NCI-H82 treated with DMSO at 0.1 percent for 48 hours (cell line): ENCODE data around the gene PPP2R3A.

Experiments
- DNase-seq: peaks from one replicate; lab custom pipeline; 2025; ENCODE audit not compliant: unreplicated experiment; lab: John Stamatoyannopoulos, UW

Gene PPP2R3A

DNA sequence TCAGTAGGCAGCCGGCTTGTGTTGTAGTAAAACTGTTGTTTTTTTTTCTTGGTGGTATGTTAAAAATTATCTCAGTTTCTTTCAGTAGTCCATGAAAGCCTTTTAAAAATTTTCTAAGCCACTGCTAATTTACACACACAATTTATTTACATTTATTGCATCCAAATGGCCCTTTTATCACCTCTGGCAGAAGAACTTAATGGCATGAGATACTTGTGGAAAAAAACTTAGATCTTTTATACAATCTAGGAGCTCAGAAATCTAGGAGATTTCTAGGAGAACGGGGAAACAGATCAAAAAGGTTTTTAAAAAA, 1.4 kb downstream of the PPP2R3A start:
- no peak for DNase-seq

DNA sequence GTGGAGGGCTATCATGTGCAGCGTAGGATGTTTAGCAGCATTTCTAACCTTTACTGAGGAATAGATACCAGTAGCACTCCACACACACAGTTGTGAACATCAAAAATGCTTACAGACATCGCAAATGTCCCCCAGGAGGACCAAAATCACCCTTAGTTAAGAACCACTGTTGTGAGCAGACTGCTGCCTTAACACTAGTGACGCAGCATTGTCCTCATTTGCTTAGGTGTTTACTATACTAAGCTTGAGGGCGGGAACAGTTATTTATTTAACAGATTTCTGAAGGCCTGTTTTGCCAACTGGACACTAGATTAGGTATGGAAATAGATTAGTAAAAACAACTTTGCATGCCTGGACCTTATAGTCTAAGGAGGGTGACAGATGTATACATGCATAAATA, 2.3 kb downstream of the PPP2R3A start:
- no peak for DNase-seq

DNA sequence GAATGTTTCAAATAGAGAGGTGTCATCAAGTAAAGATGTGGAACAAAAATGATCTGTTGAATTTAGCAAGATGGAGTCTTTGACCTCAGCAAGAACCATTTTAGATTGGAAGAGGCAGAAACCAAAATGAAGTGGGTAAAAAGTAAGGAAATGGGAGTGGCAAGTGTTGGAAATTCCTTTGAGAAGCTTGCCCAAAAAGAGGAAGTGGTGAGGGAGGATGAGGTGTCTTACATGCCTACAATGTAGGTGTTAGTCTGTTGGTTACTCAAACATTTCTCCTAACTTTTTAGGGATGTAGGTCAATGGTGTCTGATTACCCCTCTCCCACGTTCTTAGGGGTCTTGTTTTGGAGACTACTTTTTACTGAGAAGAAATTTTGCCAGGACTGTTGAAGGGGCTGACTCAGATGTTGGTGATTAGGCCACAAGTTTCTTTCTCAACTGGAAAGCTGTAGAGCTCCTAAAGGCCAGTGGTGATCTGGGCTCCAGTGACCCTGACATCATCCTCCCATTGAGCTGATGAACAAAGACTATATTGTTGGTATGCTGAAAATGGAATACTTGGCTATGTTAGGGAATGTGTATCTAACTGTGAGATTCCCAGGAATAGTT, 5.1 kb downstream of the PPP2R3A start:
- DNase-seq = no peak

DNA sequence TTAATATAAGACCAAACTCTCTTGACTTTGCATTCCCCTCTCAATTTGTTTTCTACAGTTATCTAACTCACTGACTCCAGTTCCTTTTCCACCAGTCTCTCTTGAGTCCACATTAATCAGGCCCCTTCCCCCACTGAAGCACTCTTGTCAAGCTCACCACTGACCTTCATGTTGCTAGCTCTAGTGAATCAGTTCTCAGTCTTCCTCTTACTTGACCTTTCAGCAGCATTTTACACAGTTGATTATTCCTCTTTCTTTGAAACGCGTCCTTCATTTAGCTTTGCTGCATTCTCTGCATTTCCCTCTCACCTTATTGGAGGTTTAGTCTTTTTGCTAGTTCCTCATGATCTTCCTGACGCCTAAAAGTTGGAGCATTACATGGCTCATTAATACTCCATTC, 8.3 kb downstream of the PPP2R3A start:
- DNase-seq = no peak

DNA sequence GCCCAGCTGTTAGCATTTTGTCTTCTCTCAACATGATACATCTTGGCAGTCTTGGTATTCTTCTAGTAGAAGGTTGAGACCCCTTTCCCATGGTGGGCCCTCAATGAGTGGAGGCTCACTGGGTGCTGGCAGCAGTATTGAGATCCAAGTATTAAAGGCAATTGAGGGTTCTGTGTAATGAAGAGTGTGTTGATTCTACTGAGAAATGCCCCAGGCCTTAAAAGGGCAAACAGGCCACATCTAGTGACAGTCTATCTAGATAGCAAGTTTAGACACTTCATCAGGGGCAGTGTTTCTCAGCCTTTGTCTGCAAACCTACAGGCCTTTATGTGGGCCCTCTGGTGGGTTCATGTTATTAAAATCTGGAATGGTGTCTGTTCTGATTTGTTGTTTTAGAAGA, 9.5 kb downstream of the PPP2R3A start:
- no peak for DNase-seq

DNA sequence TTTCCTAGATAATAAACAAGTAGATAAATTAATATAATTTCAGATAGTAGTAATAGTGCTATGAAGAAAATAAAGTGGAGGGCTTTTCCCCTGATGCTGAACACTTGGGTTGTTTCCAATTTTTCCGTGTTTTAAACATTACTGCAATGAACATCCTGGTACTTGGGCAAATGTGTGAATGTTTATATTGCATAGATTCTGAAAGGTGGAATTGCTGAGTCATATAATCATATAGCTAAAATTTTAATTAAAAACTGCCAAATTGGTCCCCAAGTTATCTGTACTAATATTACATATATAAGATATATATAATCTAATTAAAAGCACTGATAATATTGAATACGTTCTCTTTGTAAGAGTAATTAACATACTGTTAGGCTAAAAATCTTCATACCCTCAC, 10.0 kb downstream of the PPP2R3A start:
- no peak for DNase-seq

DNA sequence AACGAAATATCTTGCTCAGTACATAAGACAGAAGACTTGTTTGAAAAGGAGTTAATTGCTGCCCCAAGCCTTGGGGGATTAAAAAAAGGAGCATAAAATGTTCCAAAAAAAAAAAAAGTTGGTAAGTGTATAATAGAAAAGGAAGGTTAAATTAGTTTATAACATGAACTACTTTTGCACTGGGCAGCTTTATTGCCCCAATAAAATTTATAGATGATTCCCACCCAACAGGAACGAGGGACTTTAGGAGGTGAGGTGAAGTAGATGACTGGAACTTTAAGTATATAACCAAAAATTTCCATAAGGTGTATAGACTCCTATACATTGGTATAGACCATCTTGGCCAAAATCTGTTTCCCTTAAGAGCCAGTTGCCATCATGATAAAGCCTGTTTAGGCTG, 14.8 kb downstream of the PPP2R3A start:
- DNase-seq = no peak

DNA sequence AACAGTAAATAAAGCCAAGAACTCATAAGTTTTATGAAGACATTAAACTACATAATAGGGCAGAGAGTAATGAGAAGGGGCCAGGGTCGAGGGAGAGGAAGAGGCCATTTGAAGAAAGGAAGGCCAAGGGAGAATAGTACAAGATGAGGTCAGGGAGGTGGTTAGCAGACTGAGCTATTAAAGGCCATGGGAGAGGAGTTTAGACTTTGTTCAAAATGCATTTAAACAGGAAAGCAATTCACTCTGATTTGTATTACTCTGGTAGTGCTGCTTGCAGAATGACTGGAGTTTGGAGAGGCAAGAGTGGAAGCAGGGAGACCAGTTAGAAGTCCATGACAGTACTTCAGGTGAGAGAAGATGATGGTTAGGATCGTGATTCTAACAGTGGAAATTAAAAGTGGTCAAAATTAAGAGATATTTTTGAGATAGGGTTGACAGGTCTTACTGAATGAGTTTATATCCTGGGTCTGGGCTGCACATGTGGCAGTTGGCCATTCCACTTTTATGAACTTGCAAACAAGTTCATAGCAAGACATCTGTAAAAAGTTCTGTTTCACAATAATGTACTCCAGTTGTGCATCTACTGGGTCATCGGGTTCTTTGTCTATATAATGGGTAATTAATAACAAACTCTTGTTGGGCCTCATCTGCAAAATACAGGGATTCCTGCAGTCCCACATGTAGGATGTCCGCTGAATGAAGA, 16.3 kb downstream of the PPP2R3A start:
- no peak for DNase-seq

DNA sequence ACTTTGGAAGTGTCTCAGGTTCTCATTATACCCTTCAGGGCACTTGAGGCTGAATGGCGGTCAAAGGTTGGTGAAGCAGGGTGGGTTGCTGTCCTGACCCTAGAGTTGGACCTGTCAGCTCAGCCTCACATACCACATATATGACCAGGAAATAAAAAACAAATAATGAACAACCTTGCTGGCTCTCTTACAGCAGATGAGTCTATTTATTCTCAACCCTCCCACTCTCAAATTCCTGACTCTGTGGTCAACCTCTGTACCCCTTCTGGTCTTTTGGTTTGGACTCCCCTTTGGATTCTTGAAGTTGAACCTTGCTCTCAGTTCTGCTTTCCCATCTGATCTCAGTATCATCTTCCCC, 16.9 kb downstream of the PPP2R3A start:
- no peak for DNase-seq

DNA sequence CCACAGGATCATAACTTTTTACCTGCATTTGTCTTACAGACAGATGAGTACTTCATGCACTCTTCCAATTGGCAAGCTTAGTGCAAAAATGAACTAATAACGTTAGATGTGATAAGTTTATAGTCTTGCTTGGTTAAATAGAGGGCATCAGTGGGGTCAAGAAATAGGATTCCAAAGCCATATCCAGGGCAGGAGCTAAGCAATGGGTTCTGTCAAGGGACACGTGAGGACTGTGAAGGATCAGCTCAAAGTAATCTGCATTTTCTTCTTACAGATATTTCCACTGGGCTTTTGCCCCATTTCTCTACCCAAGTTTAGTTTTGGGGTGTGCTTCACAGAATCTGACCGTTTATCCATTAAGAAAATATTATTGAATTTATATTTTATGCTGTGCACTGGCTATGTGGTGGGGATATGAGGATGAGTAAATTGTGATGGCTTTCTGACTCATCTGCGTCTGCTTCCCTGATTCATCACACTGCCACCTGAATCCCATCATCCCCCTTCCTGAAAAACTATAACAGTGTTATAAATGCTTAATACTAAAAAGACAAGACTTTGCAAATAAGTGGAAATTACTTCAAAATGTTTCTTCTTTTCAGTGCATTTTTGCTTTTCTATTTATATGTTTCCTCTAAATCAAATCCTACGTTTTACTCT, 17.5 kb downstream of the PPP2R3A start:
- DNase-seq = no peak

DNA sequence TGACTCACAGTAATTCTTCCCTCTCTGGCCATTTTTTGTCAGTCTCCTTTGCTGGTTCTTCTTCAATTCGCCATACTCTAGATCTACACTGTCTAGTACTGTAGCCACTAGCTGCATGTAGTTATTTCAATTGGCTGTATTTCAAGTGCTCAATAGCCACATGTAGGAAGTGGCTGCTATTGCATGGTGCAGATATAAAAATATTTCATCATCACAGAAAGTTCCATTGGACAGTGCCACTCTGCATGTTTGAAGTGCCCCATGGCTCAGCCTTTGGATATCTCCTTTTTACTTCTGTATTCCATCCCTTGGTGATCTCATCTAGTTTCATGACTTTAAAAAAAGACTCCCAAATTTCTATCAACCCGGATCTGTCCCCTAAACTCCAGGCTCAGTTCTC, 22.1 kb downstream of the PPP2R3A start:
- DNase-seq = no peak

DNA sequence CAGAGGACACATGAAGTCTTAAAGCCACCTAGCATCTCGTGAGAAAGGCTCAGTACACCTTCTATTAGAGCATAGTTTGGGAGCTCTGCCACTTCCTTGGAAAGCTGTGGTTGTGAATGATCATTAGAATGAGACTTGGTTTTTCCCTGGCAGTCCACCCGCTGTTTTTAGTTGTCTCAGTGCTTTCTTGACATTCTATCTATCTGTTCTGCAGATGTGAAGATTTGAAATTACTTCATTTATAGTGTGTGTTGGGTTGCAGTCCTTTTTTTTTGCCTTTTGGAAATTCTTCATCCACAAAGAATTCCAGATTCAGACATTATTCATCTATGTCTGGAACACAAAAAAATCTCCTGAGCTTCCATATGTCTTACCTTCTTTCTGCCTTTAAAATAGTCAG, 23.7 kb downstream of the PPP2R3A start:
- DNase-seq = no peak

DNA sequence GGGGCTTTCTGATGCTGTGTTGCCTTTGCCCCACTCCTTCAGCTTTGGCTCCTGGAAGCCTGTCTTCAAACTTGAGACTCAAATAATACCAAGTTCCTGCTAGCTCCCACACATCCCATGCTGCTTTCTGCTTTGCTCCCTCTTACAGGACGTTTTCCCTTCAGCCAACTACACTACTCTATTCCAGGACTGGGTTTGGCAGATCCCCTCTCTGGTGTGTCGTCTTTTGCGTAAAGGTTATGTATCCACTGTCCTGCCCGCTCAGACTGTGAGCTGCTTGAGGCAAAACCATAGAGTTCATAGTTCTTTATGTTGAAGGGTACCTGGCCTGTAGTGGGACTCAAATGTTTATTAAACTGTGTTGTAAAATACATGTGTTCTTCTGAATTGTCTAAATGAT, 25.4 kb downstream of the PPP2R3A start:
- DNase-seq = no peak

DNA sequence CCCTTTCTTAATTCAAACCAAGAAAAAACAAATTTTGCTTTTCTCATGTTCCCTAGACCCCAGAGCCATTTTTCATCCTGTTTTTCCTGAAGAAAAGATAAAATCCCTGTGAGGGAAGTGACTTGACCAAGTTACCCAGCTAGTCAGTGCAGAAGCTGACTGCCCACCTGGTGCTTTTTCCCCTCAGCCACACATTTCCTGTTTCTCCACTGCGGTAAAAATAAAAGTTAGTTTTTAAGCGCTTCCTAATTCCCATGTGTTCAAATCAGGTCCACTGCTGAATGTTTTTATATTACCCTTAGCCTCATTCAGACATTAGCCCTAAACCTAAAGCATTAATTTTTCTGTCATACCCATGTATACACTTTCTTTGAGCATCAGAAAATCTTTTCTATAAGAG, 26.1 kb downstream of the PPP2R3A start:
- DNase-seq = no peak

DNA sequence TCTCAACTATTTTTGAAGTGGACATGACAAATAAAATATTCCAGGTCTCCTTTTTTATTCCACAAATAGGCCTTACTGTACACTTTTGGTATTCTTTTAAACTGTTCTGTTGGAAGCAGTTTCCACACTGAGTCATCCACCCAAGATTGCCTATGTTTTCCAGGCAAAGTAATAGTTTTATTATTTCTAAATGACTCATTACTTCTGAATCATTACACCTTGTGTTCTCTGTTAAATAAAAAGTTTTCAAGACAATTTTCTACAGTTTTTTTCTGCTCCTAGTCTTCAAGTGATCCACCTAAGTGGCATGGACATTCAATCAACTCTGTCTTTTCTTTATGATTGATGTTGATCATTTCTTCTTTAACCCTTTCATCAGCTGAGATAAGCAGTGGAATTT, 26.5 kb downstream of the PPP2R3A start:
- no peak for DNase-seq

DNA sequence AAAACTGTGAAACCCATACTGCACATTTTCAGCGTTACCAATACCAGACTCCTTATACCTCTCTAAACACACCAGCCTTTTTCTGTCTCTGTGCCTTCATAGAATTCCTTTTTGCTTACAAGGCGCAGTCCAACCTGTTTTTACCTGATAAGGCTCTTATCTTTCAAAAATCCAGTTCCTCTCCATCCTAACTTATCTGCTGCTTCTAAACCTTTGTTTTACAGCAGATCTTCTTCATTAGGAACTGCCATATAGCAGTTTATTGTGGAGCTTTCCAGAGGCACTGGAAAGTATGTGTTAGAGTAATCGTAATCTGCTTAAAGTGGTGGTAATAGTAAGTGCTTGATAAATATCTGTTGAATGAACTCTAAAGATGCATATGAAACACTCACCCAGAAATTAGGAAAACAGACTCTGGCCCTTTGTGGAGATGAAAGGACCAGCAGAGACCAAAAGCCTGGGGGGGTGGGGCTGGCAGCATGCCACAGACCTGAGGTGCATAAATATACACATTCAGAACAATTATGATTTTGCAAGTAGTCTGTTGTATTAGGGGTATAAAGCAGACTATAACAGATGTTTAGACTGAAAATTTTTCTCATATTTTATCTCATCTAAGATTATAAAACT, 29.3 kb downstream of the PPP2R3A start:
- no peak for DNase-seq

DNA sequence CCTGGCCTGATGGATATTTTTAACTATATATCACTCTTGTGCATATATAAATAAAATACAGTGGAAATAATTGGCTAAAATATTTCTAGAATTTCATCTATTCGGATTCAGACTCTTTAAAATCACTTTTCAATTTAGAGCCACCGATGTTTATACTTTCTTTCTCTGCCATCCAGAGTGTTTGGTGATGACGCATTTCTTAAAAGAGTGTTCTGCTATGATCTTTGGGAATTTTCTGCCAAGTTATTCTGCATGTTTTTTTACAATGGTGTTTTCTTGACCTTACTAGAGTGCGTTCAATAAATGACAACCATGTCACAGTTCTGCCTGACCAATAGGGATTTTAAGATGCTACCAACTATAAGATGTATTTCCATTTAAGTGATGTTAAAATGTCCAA, 30.2 kb downstream of the PPP2R3A start:
- DNase-seq = no peak

DNA sequence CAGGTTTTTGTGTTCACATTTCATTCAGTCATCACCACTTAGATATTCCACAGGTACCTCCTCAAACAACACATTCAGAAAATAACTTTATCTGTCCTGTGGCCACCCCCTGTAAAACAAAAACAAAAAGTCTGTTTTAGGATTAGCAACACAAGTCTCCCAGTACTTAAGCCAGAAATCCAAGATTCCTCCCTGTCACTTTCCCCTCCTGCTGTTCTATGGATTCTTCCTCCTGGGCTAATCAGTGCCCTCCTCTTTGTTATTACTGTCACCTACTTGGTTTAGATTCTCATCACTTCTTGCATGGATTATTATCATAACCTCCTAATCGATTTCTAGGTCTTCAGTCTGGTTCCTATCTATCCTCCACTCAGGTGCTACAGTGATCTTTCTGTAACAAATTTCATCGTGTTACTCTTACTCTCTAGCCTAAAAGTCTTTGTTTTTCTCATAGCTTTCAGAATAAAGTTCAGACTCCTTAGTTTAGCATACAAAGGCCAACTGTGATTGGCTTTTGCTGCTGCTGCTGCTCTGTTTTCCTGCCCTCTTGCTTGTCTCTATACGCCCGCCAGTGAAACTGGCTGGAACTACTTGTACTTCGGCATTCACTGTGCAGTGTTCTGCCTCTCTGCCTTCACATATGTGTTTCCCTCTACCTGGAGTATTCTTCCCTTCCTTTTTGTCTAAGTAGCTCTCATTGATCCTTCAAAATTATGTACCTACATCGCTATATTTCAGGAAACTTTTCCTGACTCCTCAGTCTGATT, 32.2 kb downstream of the PPP2R3A start:
- no peak for DNase-seq

DNA sequence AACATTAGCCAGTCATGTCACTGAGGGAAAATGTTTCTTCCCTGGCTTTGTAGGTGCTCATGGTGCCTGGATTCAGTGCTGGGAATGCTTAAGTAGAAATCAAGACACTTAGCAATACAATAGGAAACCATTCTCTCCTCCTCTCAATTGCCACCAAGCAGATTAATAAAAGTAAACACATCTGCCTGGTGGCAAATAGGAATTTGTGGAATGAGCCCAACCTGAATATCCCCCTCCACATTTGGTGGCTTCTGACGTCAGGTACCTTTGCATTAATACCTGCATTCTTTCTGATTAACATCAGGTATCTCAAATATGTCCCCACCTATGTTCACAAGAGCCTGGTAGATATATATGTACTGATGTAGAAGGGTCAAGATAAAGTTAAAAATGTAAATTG, 42.7 kb downstream of the PPP2R3A start:
- DNase-seq = no peak

DNA sequence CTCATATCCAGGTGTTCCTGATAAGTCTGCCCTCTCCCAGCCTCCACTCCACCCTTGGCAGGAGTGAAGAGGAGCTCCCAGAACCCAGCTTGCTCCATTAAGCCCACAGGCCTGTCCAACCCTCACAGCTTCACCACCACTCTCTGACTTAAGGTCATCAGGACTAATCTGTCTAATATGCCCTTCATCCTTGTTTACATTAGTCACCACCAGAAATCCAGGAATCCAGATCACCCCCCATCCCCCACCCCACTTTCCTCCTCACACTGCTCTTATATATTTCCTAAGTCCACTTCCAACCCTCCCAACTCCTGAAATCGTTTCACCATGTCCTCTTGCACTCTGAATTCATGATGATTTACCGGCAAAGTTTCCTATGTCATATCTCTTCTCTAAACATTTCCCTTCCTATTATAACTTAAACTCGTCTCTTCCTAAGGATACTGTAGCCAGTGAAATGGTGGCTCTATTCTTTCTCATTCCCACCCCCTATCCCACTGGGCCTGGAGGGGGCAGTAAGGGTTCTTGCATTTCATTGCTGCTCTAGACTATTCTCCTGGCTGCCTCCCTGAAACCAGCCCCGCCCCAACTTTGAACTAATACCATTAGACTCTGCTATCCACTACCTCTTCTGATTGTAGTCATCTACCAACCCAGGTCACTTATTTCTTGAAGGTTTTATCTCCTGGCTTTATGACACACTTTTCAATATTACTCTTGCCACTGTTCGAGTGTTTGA, 43.4 kb downstream of the PPP2R3A start:
- no peak for DNase-seq

DNA sequence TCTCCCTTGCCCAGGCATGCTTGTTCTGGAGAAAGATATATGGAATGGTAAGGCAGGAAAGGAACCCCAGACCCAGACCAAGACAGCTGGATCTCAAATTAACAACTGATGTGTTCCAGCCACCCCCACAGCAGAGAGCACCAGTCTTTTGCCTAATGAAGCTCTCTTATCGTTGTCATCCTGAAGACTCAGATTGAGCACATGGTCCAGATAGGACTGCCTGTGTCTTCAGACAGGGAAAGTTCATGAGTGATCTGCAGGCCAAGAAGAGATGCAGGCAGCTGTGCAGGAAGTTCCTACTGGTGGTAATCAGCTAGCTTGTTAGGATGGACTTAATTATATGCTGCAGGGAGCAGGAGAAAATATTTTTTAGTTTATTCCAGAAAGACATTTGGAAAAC, 53.3 kb downstream of the PPP2R3A start:
- DNase-seq = no peak
